ENCODE data around the gene DDA1. TPM values are rescaled to one million over a fixed set of nuclear protein-coding genes. Genes with fewer than 3 reads are reported as not detected.
"Not testable (repeated sequence)": the region's sequence is repeated elsewhere in the genome, so short reads cannot be mapped to it uniquely, and the experiment has no call there.

Gene DDA1
- total RNA-seq, 1 donor from 2014 or later: 37.3 TPM

- Mint-ChIP-seq H3K4me1 (peaks cover 8% of the 10 kb centered on the region), H3K9me3 (no peaks in the 10 kb centered on the region), H3K36me3 (no peaks in the 10 kb centered on the region), H3K4me3 (no peak within 1 kb of the TSS), H3K27ac (no peak within 1 kb of the TSS), H3K27me3 (ENCODE audit: low read depth) (peaks cover 2% of the 10 kb centered on the region)
- no peak for TF ChIP-seq CTCF (IDR thresholded peaks at IDR 0.05; ENCODE audit: unreplicated experiment)
- no peak for DNase-seq (ENCODE audit: low spot score in 2 of 2, unreplicated experiment in 2 of 2)
These were observed 44.8 kb upstream of the DDA1 start, which contains the start of gene USHBP1 for GRCh38 chr19:17264641-17264979. Gene USHBP1, minus strand, starts transcription at chr19:17264745. Its CDS starts 446 bp downstream, at chr19:17264299.

GRCh38 chr19:17266026-17266425 is 43.3 kb upstream of the DDA1 start:
- Mint-ChIP-seq H3K4me1 (peaks cover 8% of the 10 kb centered on the region), H3K27ac (no peak overlapping the region), H3K27me3 (ENCODE audit: low read depth) (no peaks in the 10 kb centered on the region), H3K4me3 (no peak overlapping the region), H3K9me3 (no peaks in the 10 kb centered on the region), H3K36me3 (peaks cover 4% of the 10 kb centered on the region)
- no peak for TF ChIP-seq CTCF (IDR thresholded peaks at IDR 0.05; ENCODE audit: unreplicated experiment)
- no peak for DNase-seq (ENCODE audit: low spot score in 2 of 2, unreplicated experiment in 2 of 2)

- peak overlapping the region; percentile 89 for H3K4me3 Mint-ChIP-seq
- no peaks in the 10 kb centered on the region for H3K9me3 Mint-ChIP-seq
- peaks cover 8% of the 10 kb centered on the region for H3K36me3 Mint-ChIP-seq
- peak overlapping the region; percentile 85 for H3K27ac Mint-ChIP-seq
- no peak for DNase-seq (ENCODE audit: low spot score in 2 of 2, unreplicated experiment in 2 of 2)
- H3K27me3 Mint-ChIP-seq (ENCODE audit: low read depth): no peaks in the 10 kb centered on the region
- TF ChIP-seq CTCF (IDR thresholded peaks at IDR 0.05; ENCODE audit: unreplicated experiment): no peak
- H3K4me1 Mint-ChIP-seq: peaks cover 8% of the 10 kb centered on the region
These were observed 42.8 kb upstream of the DDA1 start for GRCh38 chr19:17266589-17266974.

- Mint-ChIP-seq H3K27ac (peak within 1 kb of the TSS; percentile 85), H3K9me3 (no peaks in the 10 kb centered on the region), H3K4me1 (peaks cover 8% of the 10 kb centered on the region), H3K27me3 (ENCODE audit: low read depth) (no peaks in the 10 kb centered on the region), H3K4me3 (peak within 1 kb of the TSS; percentile 89), H3K36me3 (peaks cover 8% of the 10 kb centered on the region)
- TF ChIP-seq CTCF (IDR thresholded peaks at IDR 0.05; ENCODE audit: unreplicated experiment): no peak
- DNase-seq (ENCODE audit: low spot score in 2 of 2, unreplicated experiment in 2 of 2): peak; percentile 84 to 91
These were observed 42.2 kb upstream of the DDA1 start, which contains the start of gene BABAM1 for GRCh38 chr19:17266975-17267788. Gene BABAM1, plus strand, starts transcription at chr19:17267443. Its CDS starts 1,364 bp downstream, at chr19:17268807.

GRCh38 chr19:17268754-17269153 is 40.6 kb upstream of the DDA1 start:
- H3K27me3 Mint-ChIP-seq (ENCODE audit: low read depth): no peaks in the 10 kb centered on the region
- peaks cover 8% of the 10 kb centered on the region for H3K4me1 Mint-ChIP-seq
- H3K9me3 Mint-ChIP-seq: no peaks in the 10 kb centered on the region
- no peak for DNase-seq (ENCODE audit: low spot score in 2 of 2, unreplicated experiment in 2 of 2)
- peak overlapping the region; percentile 89 for H3K4me3 Mint-ChIP-seq
- peaks cover 10% of the 10 kb centered on the region for H3K36me3 Mint-ChIP-seq
- TF ChIP-seq CTCF (IDR thresholded peaks at IDR 0.05; ENCODE audit: unreplicated experiment): no peak
- no peak overlapping the region for H3K27ac Mint-ChIP-seq

GRCh38 chr19:17274892-17275291 is 34.5 kb upstream of the DDA1 start:
- H3K27me3 Mint-ChIP-seq (ENCODE audit: low read depth); H3K4me1 Mint-ChIP-seq; H3K4me3 Mint-ChIP-seq; H3K9me3 Mint-ChIP-seq; DNase-seq (ENCODE audit: low spot score in 2 of 2, unreplicated experiment in 2 of 2); H3K27ac Mint-ChIP-seq: not testable (repeated sequence)
- H3K36me3 Mint-ChIP-seq: peaks cover 36% of the 10 kb centered on the region

Data from mesothelial cell of epicardium (in vitro differentiated cells).